Measurements from ENCODE around the gene SDK1.
"Not testable (repeated sequence)": the region's sequence is repeated elsewhere in the genome, so short reads cannot be mapped to it uniquely, and the experiment has no call there.

GRCh38 chr7:4264206-4264605 lies 963.2 kb downstream of the SDK1 start:
- not testable (repeated sequence) for TF ChIP-seq CTCF, EP300 (IDR thresholded peaks at IDR 0.05)
